Fibroblast of lung (primary cell): ENCODE measurements around the gene ACSM5. TPM values are rescaled to one million over a fixed set of nuclear protein-coding genes. Genes with fewer than 3 reads are reported as not detected.

Source experiments
- DNase-seq, 2 donors: peaks; one replicate each; pipeline versions ENCODE4 v3.0.0 to v3.0.0-alpha.2; 2010; ENCODE audit warnings: low read depth in 2 of 2
- H2AFZ ChIP-seq: 2 replicates; pipeline ENCODE4 v1.5.1; 2012; ENCODE audit warnings: low read length, control low read depth, inconsistent platforms
- H3K27ac ChIP-seq: 2 replicates; pipeline ENCODE4 v1.5.1; 2011; ENCODE audit warnings: low read length, control low read depth; ENCODE audit not compliant: insufficient read depth
- H3K27me3 ChIP-seq: 2 replicates; pipeline ENCODE4 v1.5.1; 2011; ENCODE audit warnings: mild to moderate bottlenecking, low read length; ENCODE audit not compliant: control insufficient read depth, insufficient read depth
- H3K36me3 ChIP-seq: 2 replicates; pipeline ENCODE4 v1.5.1; 2011; ENCODE audit warnings: low read length; ENCODE audit not compliant: control insufficient read depth, insufficient read depth
- H3K4me1 ChIP-seq: 2 replicates; pipeline ENCODE4 v1.5.1; 2011; ENCODE audit warnings: low read length; ENCODE audit not compliant: control insufficient read depth, insufficient read depth; ENCODE audit errors: extremely low read depth
- H3K4me2 ChIP-seq: 2 replicates; pipeline ENCODE4 v1.5.1; 2011; ENCODE audit warnings: low read length, control low read depth; ENCODE audit not compliant: insufficient read depth; ENCODE audit errors: extremely low read depth
- H3K4me3 ChIP-seq, 4 experiments: fragments of 200-600 bp in 1 of 4; sonication (generic) in 1 of 4; replicated peaks in 1 of 4; 2 replicates each; pipeline ENCODE4 v1.5.1; 2011 to 2016; ENCODE audit warnings: low read length in 4 of 4, low read depth in 3 of 4, mild to moderate bottlenecking in 3 of 4, control low read depth in 2 of 4, inconsistent platforms in 1 of 4, mixed read lengths in 1 of 4; ENCODE audit not compliant: insufficient read depth in 1 of 4; ENCODE audit errors: control extremely low read depth in 1 of 4
- H3K79me2 ChIP-seq: 2 replicates; pipeline ENCODE4 v1.5.1; 2012; ENCODE audit warnings: mild to moderate bottlenecking, low read length, inconsistent platforms; ENCODE audit not compliant: control insufficient read depth, insufficient read depth
- H3K9ac ChIP-seq: 2 replicates; pipeline ENCODE4 v1.5.1; 2011; ENCODE audit warnings: mild to moderate bottlenecking, low read length, control low read depth; ENCODE audit not compliant: insufficient read depth
- H3K9me3 ChIP-seq: 2 replicates; pipeline ENCODE4 v1.5.1; 2012; ENCODE audit warnings: low read depth, low read length; ENCODE audit not compliant: control insufficient read depth, insufficient read depth
- H4K20me1 ChIP-seq: 2 replicates; pipeline ENCODE4 v1.5.1; 2011; ENCODE audit warnings: low read length; ENCODE audit not compliant: control insufficient read depth, insufficient read depth; ENCODE audit errors: extremely low read depth
- CTCF ChIP-seq, 2 donors: IDR thresholded peaks in 1 of 2; conservative IDR thresholded peaks in 1 of 2; 1 replicate in 1 of 2; 2 replicates in 1 of 2; pipeline ENCODE4 v1.5.1; 2011 to 2012; ENCODE audit warnings: low read length in 2 of 2, control low read depth in 1 of 2, inconsistent platforms in 1 of 2, low read depth in 1 of 2, mild to moderate bottlenecking in 1 of 2
- EZH2 ChIP-seq: IDR thresholded peaks from 2 replicates; pipeline ENCODE4 v1.5.1; 2012; ENCODE audit warnings: low read length, control low read depth, mild to moderate bottlenecking; ENCODE audit errors: missing control alignments
- polyA plus RNA-seq, 2 donors: library from polyadenylated mRNA; depleted of rRNA in 1 of 2; stranded (reverse) in 1 of 2; unstranded in 1 of 2; fragments of >200 nt; gene quantifications; 2 replicates each; pipeline ENCODE4 v1.2.1, GENCODE V29; 2011 to 2012; ENCODE audit warnings: missing spikeins in 1 of 2
- total RNA-seq: library from RNA; depleted of rRNA; stranded (reverse); fragments of >200 nt; gene quantifications from 2 replicates; pipeline ENCODE4 v1.2.1, GENCODE V29; 2014

The ACSM5 gene
- total and polyA plus RNA-seq, 2 donors (not counting 1 experiment from before 2014, with no cell fraction given) = 0.10 TPM; not detected in 1

DNA sequence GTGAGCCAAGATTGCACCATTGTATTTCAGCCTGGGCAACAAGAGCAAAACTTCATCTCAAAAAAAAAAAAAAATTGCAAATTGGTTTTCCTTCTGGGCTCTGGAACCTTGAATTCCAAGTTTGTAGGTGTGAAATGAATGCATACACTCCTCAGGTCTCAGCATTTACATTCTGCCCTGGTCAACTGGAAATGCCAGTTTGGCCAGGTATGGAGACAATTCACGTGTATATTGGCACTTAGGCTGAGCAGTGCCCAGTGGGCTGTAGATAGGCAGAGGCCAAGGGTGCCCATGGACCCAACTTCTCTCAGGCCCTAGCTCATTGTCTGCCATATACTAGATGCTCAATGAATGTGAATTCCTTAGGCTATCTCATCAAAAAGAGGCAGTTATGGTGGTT, 20.5 kb upstream of the ACSM5 start:
- H3K36me3 ChIP-seq = no peaks in the 10 kb centered on the region
- no peaks in the 10 kb centered on the region for H3K27me3 ChIP-seq
- DNase-seq = no peak
- no peaks in the 10 kb centered on the region for H4K20me1 ChIP-seq
- H3K9ac ChIP-seq = no peak overlapping the region
- H2AFZ ChIP-seq = no peak overlapping the region
- no peaks in the 10 kb centered on the region for H3K4me1 ChIP-seq
- TF ChIP-seq CTCF (conservative IDR thresholded peaks at IDR 0.05 in 1 of 2, IDR thresholded peaks at IDR 0.05 in 1 of 2; ENCODE audit: low read depth in 1 of 2, low read length in 2 of 2) (no peak), EZH2 (no peak)
- H3K4me3 ChIP-seq = no peak overlapping the region
- H3K79me2 ChIP-seq = no peaks in the 10 kb centered on the region
- H3K9me3 ChIP-seq = no peaks in the 10 kb centered on the region
- no peak overlapping the region for H3K27ac ChIP-seq
- H3K4me2 ChIP-seq = no peak overlapping the region

DNA sequence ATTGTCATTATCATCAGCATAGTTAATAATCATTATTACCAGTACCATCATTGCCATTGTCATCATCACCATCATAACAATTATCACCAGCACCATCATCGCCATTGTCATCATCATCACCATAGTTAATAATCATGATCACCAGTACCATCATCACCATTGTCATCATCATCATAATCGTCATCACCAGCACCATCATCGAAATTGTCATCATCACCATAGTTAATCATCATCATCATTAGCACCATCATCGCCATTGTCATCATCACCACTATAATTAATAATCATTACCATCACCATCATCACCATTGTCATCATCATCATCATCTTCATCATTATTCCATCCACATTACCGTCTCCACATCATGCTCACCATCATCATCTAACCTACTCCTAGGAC, 18.3 kb upstream of the ACSM5 start:
- H2AFZ ChIP-seq = no peak overlapping the region
- no peaks in the 10 kb centered on the region for H4K20me1 ChIP-seq
- no peaks in the 10 kb centered on the region for H3K36me3 ChIP-seq
- H3K79me2 ChIP-seq = no peaks in the 10 kb centered on the region
- no peak overlapping the region for H3K4me3 ChIP-seq
- no peak overlapping the region for H3K9ac ChIP-seq
- H3K4me1 ChIP-seq = no peaks in the 10 kb centered on the region
- DNase-seq = no peak
- H3K27me3 ChIP-seq = no peaks in the 10 kb centered on the region
- no peak overlapping the region for H3K27ac ChIP-seq
- TF ChIP-seq EZH2 = no peak
- TF ChIP-seq CTCF (conservative IDR thresholded peaks at IDR 0.05 in 1 of 2, IDR thresholded peaks at IDR 0.05 in 1 of 2; ENCODE audit: low read depth in 1 of 2, low read length in 2 of 2) = no peak
- no peaks in the 10 kb centered on the region for H3K9me3 ChIP-seq
- no peak overlapping the region for H3K4me2 ChIP-seq

- Histone ChIP-seq H3K4me1 (no peaks in the 10 kb centered on the region), H3K9me3 (no peaks in the 10 kb centered on the region), H4K20me1 (no peaks in the 10 kb centered on the region), H3K9ac (no peak overlapping the region), H3K79me2 (no peaks in the 10 kb centered on the region), H3K36me3 (no peaks in the 10 kb centered on the region), H3K4me3 (no peak overlapping the region), H3K4me2 (no peak overlapping the region), H2AFZ (no peak overlapping the region), H3K27ac (no peak overlapping the region), H3K27me3 (no peaks in the 10 kb centered on the region)
- no peak for DNase-seq
- TF ChIP-seq EZH2 (no peak), CTCF (conservative IDR thresholded peaks at IDR 0.05 in 1 of 2, IDR thresholded peaks at IDR 0.05 in 1 of 2; ENCODE audit: low read depth in 1 of 2, low read length in 2 of 2) (no peak)
Observed at GRCh38 chr16:20393801-20394577, 15.3 kb upstream of the ACSM5 start.
